ENCODE measurements around the gene KCNIP1.

GRCh38 chr5:170489199-170489598 lies 14.6 kb upstream of the KCNIP1 start:
- TF ChIP-seq ZNF224 (CRISPR knock-in tag; IDR thresholded peaks at IDR 0.05) (no peak), CTCF (IDR thresholded peaks at IDR 0.05 in 2 of 3, conservative IDR thresholded peaks at IDR 0.05 in 1 of 3; ENCODE audit: insufficient read depth in 2 of 3, low read depth in 1 of 3, low read length in 3 of 3) (no peak)
